Testis (tissue), 2 donors: ENCODE results near the gene B3GALNT1.

Experiments used
- CTCF ChIP-seq, 3 experiments: fragments of 450-650 bp in 2 of 3; fragments of 200-600 bp in 1 of 3; sonication (generic) in 1 of 3; IDR thresholded peaks; one replicate each; pipeline ENCODE4 v1.5.1; 2016 to 2019; ENCODE audit warnings: antibody characterized with exemption in 3 of 3, mild to moderate bottlenecking in 2 of 3, moderate library complexity in 1 of 3
- POLR2A ChIP-seq: fragments of 450-650 bp; IDR thresholded peaks from one replicate; pipeline ENCODE4 v1.6.1; 2017; ENCODE audit warnings: antibody characterized with exemption, mild to moderate bottlenecking, moderate library complexity

DNA sequence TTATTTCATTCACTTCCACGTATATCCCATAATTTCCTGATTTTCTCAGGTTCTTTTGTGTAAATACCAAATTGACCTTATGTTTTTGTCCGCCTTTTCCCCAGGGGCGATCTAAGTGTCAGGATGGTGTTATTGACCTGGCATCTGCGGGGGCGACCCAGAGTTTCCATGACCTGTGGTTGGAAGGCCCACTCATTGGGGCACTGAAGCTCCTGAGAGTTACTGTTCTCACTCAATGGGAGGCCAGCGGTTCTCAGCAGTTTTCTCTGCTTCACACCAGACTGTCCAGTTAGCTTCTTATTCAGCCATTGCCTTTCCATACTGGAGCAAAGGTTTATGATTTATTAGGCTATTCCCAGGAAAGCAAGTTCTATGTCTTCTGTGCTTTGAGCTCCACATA is 53.3 kb downstream of the B3GALNT1 start:
- TF ChIP-seq POLR2A, result no peak
- TF ChIP-seq CTCF (IDR thresholded peaks at IDR 0.05), result no peak
